ENCODE results near the gene HOXA11.

- TF ChIP-seq CTCF (IDR thresholded peaks at IDR 0.05), result no peak
- TF ChIP-seq POLR2A (IDR thresholded peaks at IDR 0.05), result no peak
Measured at GRCh38 chr7:27181795-27182275, 3.2 kb downstream of the HOXA11 start.
